Smooth muscle cell (in vitro differentiated cells): Measurements from ENCODE around the gene GPR176. TPM values are rescaled to one million over a fixed set of nuclear protein-coding genes. Genes with fewer than 3 reads are reported as not detected.
"Not testable (repeated sequence)": the region's sequence is repeated elsewhere in the genome, so short reads cannot be mapped to it uniquely, and the experiment has no call there.

Source experiments
- DNase-seq: peaks from one replicate; lab custom pipeline; 2025; ENCODE audit not compliant: unreplicated experiment; lab: John Stamatoyannopoulos, UW
- H2AFZ ChIP-seq: fragments of 200-600 bp; sonication (generic); 2 replicates; pipeline ENCODE4 v1.6.0; 2016; ENCODE audit warnings: antibody characterized with exemption, low read depth, mild to moderate bottlenecking
- H3F3A ChIP-seq: fragments of 200-600 bp; sonication (generic); 2 replicates; pipeline ENCODE4 v1.6.0; 2017; ENCODE audit warnings: antibody characterized with exemption, low read depth
- H3K27ac ChIP-seq: fragments of 200-600 bp; sonication (generic); 2 replicates; pipeline ENCODE4 v1.5.1; 2016; ENCODE audit warnings: low read depth, mild to moderate bottlenecking
- H3K27me3 ChIP-seq: fragments of 200-600 bp; sonication (generic); 2 replicates; pipeline ENCODE4 v1.6.1; 2016; ENCODE audit warnings: low read depth, mild to moderate bottlenecking
- H3K36me3 ChIP-seq: fragments of 200-600 bp; sonication (generic); 2 replicates; pipeline ENCODE4 v1.5.1; 2016; ENCODE audit warnings: low read depth
- H3K4me1 ChIP-seq: fragments of 200-600 bp; sonication (generic); 2 replicates; pipeline ENCODE4 v1.5.1; 2016; ENCODE audit warnings: low read depth
- H3K4me2 ChIP-seq: fragments of 200-600 bp; sonication (generic); 2 replicates; pipeline ENCODE4 v1.6.0; 2016; ENCODE audit warnings: mild to moderate bottlenecking
- H3K4me3 ChIP-seq: fragments of 200-600 bp; sonication (generic); 2 replicates; pipeline ENCODE4 v1.5.1; 2016; ENCODE audit warnings: mild to moderate bottlenecking
- H3K79me2 ChIP-seq: fragments of 200-600 bp; sonication (generic); 2 replicates; pipeline ENCODE4 v1.6.0; 2016; ENCODE audit warnings: low read depth, mild to moderate bottlenecking
- H3K9ac ChIP-seq: fragments of 200-600 bp; sonication (generic); 2 replicates; pipeline ENCODE4 v1.6.0; 2016; ENCODE audit warnings: low read depth
- H3K9me3 ChIP-seq: fragments of 200-600 bp; sonication (generic); replicated peaks from 2 replicates; pipeline ENCODE4 v1.5.1; 2016; ENCODE audit warnings: low read depth
- H4K20me1 ChIP-seq: fragments of 200-600 bp; sonication (generic); 2 replicates; pipeline ENCODE4 v1.6.0; 2016; ENCODE audit warnings: low read depth
- WGBS: methylation state at CpG from one replicate; pipeline ENCODE4 v1.1.7; 2016; ENCODE audit warnings: low lambda C conversion rate; 5-methylcytosine and 5-hydroxymethylcytosine counted together
- polyA plus RNA-seq: library from polyadenylated mRNA; unstranded; fragments of >200 nt; fragmentation: Nextera tagmentation; extraction: Ambion mirVana; gene quantifications from 2 replicates; pipeline ENCODE4 v1.2.1, GENCODE V29; 2016
- total RNA-seq: library from RNA; depleted of rRNA; stranded (reverse); fragments of >200 nt; gene quantifications from 2 replicates; pipeline ENCODE4 v1.2.3, GENCODE V29; 2014
- TF ChIP-seq, protein P1 (sequence below): fragments of 200-600 bp; sonication (generic); IDR thresholded peaks from 2 replicates; pipeline ENCODE4 v1.5.1; 2017; ENCODE audit warnings: borderline replicate concordance, mild to moderate bottlenecking, antibody characterized with exemption; ENCODE audit not compliant: insufficient read depth, poor library complexity, severe bottlenecking

Gene GPR176
- total and polyA plus RNA-seq, 2 experiments from 2014 or later: 20.0 to 22.4 TPM

GRCh38 chr15:39817892-39818291 is 102.2 kb downstream of the GPR176 start:
- H4K20me1 ChIP-seq: peaks cover 19% of the 10 kb centered on the region
- H2AFZ ChIP-seq: no peak overlapping the region
- no peak for DNase-seq
- no peaks in the 10 kb centered on the region for H3K9me3 ChIP-seq
- no peak overlapping the region for H3K9ac ChIP-seq
- H3F3A ChIP-seq: no peaks in the 10 kb centered on the region
- no peaks in the 10 kb centered on the region for H3K27me3 ChIP-seq
- H3K4me2 ChIP-seq: no peak overlapping the region
- peaks cover 3% of the 10 kb centered on the region for H3K4me1 ChIP-seq
- no peaks in the 10 kb centered on the region for H3K36me3 ChIP-seq
- no peaks in the 10 kb centered on the region for H3K79me2 ChIP-seq
- TF ChIP-seq, protein P1, sequence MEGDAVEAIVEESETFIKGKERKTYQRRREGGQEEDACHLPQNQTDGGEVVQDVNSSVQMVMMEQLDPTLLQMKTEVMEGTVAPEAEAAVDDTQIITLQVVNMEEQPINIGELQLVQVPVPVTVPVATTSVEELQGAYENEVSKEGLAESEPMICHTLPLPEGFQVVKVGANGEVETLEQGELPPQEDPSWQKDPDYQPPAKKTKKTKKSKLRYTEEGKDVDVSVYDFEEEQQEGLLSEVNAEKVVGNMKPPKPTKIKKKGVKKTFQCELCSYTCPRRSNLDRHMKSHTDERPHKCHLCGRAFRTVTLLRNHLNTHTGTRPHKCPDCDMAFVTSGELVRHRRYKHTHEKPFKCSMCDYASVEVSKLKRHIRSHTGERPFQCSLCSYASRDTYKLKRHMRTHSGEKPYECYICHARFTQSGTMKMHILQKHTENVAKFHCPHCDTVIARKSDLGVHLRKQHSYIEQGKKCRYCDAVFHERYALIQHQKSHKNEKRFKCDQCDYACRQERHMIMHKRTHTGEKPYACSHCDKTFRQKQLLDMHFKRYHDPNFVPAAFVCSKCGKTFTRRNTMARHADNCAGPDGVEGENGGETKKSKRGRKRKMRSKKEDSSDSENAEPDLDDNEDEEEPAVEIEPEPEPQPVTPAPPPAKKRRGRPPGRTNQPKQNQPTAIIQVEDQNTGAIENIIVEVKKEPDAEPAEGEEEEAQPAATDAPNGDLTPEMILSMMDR: no peak
- no peak overlapping the region for H3K4me3 ChIP-seq
- H3K27ac ChIP-seq: no peak overlapping the region

GRCh38 chr15:39814489-39814888 is 105.6 kb downstream of the GPR176 start:
- Histone ChIP-seq H3K79me2 (no peaks in the 10 kb centered on the region), H4K20me1 (peaks cover 18% of the 10 kb centered on the region), H3K36me3 (no peaks in the 10 kb centered on the region), H2AFZ (no peak overlapping the region), H3K9ac (no peak overlapping the region), H3K27ac (no peak overlapping the region), H3F3A (no peaks in the 10 kb centered on the region), H3K9me3 (no peaks in the 10 kb centered on the region), H3K4me2 (no peak overlapping the region), H3K27me3 (no peaks in the 10 kb centered on the region), H3K4me1 (peaks cover 3% of the 10 kb centered on the region), H3K4me3 (no peak overlapping the region)
- TF ChIP-seq, protein P1: no peak
- WGBS: 85% methylated on average over 1 of the region's 1 CpG
- DNase-seq: no peak

GRCh38 chr15:39812651-39813050 is 107.4 kb downstream of the GPR176 start:
- not testable (repeated sequence) for H3K4me2 ChIP-seq, H3K27ac ChIP-seq, H3F3A ChIP-seq, DNase-seq, H3K9me3 ChIP-seq, H3K36me3 ChIP-seq, H3K4me3 ChIP-seq, H3K9ac ChIP-seq, H2AFZ ChIP-seq, H3K4me1 ChIP-seq, H3K27me3 ChIP-seq, H3K79me2 ChIP-seq
- peaks cover 11% of the 10 kb centered on the region for H4K20me1 ChIP-seq
- 100% methylated on average over 3 of the region's 3 CpGs for WGBS

GRCh38 chr15:39808909-39809308 is 111.2 kb downstream of the GPR176 start:
- WGBS: 47% methylated on average over 3 of the region's 3 CpGs
- Histone ChIP-seq H2AFZ (no peak overlapping the region), H3K4me3 (no peak overlapping the region), H3K36me3 (no peaks in the 10 kb centered on the region), H3K4me1 (no peaks in the 10 kb centered on the region), H3K4me2 (no peak overlapping the region), H3K79me2 (no peaks in the 10 kb centered on the region), H3F3A (no peaks in the 10 kb centered on the region), H3K9ac (no peak overlapping the region), H3K27ac (no peak overlapping the region), H3K27me3 (no peaks in the 10 kb centered on the region), H3K9me3 (no peaks in the 10 kb centered on the region), H4K20me1 (peaks cover 4% of the 10 kb centered on the region)
- no peak for DNase-seq
- TF ChIP-seq, protein P1: no peak
